Fibroblast of peridontal ligament (primary cell): Measurements from ENCODE around the gene IPO11.
A peak's percentile ranks its signal among the peaks of the same experiment; 100 is the strongest.
"Not testable (repeated sequence)": the region's sequence is repeated elsewhere in the genome, so short reads cannot be mapped to it uniquely, and the experiment has no call there.

Experiments
- DNase-seq: peaks from one replicate; pipeline ENCODE4 v3.0.0-alpha.2; 2010; ENCODE audit errors: extremely low read depth

The IPO11 gene

GRCh38 chr5:62600560-62601252 is 188.1 kb downstream of the IPO11 start:
- no peak for DNase-seq

- no peak for DNase-seq
Measured at GRCh38 chr5:62603934-62604333, 191.4 kb downstream of the IPO11 start.

- DNase-seq, result no peak
Measured at GRCh38 chr5:62605638-62606037, 193.1 kb downstream of the IPO11 start.

- DNase-seq, result peak; percentile 42
Measured at GRCh38 chr5:62606878-62607277, 194.3 kb downstream of the IPO11 start.

GRCh38 chr5:62607615-62608014 is 195.1 kb downstream of the IPO11 start:
- DNase-seq, result no peak

GRCh38 chr5:62608529-62609511 is 196.3 kb downstream of the IPO11 start:
- DNase-seq, result no peak

DNA sequence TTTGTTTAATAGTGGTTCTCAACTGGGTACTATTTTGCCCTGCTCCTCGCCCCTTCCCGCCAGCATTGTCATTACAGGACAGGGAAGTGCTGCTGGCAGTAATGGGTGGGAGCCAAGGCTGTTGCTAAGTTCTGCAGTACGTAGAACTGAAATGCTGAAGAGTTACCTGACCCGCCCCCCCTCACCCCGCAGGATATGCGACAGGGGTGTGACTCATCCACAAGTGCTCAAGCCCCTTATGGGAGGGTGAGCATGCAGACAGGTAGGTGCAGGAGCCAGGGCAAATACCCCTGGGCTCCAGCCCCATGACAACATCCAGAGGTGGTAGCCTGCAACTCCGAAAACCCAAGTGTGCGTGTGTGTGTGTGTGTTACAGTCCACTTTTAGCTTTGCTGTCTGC is 201.8 kb downstream of the IPO11 start:
- no peak for DNase-seq

DNA sequence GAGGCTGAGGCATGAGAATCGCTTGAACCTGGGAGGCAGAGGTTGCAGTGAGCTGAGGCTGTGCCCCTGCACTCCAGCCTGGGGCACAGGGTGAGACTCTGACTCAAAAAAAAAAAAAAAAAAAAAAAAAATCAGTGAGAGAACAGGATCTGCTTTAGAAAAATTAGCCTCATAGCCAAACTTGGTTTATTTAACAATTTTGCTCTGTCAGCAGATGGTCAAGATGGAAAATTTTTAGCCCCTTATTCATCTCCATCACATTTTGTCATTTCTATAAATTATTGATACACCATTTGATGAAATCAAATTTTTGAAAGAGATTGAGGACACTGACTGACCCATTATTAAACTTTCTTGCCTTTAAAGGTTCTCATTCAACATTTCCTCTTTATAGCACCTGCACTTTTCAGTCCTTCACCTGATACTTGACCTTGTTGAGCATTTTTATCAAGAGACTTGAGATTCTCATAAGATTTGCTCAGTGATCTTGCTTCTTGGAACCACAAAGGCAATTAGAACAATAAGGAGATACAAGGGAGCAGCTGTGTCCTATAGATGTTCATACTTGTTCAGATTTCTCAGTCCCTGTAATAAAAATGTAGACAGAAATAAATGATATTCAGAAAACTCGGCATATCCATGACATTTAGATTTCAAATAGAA is 204.2 kb downstream of the IPO11 start:
- DNase-seq, result no peak

GRCh38 chr5:62617943-62618342 is 205.4 kb downstream of the IPO11 start:
- no peak for DNase-seq

DNA sequence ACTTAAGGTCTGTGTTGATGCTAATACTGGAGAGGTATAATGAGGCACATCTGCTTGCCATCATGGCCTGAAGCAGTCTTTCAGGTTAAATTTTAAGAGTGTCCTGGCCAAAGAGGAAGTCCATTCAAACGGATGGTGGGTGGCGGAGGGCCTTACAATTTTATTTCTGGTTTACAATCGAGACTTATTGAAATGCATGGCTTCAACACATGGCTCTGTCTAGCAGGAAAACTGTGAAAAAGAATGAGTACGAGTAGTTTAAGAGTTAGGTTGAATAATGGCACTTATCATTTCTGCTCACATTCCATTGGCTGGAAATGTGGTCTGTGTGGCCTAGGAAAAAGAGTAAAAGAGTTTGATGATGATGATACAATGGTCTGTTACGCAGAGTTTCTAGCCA is 208.2 kb downstream of the IPO11 start:
- DNase-seq, result no peak

DNA sequence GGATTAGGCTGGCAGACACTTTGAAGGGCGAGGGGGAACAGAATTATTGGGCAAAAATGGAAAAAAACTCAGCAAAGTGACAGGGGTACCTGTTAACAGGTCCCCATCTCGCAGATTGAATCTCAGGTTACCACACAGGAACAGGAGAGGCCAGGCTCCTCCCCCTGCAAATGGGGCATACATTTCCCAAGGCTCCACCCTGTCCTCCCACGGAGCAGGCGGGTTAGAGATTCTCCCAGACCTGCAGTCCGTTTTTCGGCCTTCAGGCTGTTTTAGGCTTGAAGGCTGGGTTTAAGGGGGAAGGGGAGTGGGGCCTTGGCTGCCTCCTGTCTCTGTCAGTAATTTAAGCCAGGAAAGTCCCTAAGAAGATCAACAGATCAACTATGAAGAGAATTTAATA is 208.7 kb downstream of the IPO11 start:
- no peak for DNase-seq

DNA sequence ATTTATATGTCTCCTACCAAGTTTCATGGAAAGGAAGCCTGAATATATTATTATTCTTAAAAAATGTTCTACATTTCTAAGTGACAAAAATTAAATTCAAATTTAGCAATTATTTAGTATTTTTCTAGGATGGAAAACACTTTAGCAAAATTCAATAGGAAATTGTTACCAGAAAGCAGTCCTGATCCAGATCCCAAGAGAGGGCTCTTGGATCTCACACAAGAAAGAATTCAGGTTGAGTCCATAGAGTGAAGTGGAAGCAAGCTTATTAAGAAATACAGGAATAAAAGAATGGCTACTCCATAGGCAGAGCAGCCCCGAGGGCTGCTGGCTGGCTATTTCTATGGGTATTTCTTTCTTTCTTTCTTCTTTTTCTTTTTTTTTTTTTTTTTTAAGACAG is 210.7 kb downstream of the IPO11 start:
- DNase-seq, result no peak

GRCh38 chr5:62624436-62624835 is 211.9 kb downstream of the IPO11 start:
- DNase-seq, result not testable (repeated sequence)

DNA sequence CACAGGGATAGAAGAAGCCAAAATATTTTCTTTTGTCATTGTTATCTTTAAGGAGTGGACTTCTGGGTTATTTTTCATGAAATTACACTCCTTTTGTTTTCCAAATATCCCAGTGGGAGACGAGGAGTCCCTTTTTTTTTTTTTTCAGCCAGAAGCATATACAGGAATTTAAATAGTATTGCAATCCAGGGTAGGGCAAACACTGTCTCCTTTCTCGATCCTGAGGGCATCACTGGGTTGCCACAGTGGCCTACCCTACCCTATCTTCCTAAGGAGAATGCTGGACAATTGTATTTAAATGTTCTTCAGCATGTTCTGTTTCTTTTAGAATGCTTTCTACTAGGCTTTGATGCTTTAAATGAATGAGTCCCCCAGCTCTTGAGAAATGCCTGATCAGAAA is 214.0 kb downstream of the IPO11 start:
- no peak for DNase-seq

GRCh38 chr5:62627121-62627520 is 214.6 kb downstream of the IPO11 start:
- DNase-seq, result no peak

DNA sequence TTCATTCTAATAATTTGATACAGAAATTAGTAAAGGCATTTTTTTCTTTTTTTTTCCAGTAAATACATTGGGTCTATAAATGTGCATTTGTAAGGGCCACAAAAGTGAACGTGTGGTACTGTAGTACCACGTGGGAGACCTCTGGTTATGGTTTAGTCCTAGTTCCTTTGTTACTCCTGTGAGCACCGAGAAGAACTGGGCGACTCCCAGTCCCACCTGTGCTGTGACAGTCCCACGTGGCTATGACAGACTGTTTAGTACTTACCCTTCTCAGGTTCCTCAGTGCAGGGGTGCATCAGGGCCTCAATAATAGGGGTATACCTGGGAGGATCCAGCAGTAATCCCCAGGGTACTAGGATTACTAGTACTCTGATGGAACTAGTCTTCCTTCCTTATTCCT is 215.3 kb downstream of the IPO11 start:
- no peak for DNase-seq

GRCh38 chr5:62631909-62632580 is 219.5 kb downstream of the IPO11 start:
- DNase-seq, result peak; percentile 11

- DNase-seq, result no peak
Measured at GRCh38 chr5:62633243-62633642, 220.7 kb downstream of the IPO11 start.

GRCh38 chr5:62640446-62640845 is 227.9 kb downstream of the IPO11 start:
- DNase-seq, result no peak

DNA sequence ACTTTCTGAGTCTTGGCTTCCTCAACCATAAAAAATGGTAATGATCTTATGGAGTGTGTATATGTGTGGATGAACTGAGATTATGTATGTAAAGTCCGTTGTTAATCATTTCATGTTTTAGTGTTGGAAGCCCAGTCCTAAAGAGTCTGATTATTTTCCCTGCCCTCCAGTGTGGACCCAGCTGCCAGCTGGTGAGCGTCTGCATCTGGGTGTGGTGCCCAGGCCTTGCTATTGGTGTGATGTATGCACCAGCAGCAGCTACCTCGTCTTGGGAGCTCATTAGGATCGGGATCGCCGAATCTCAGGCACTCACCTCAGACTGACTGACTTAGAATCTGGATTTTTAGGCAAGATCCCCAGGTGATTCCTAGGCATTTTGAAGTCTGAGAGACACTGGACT is 229.9 kb downstream of the IPO11 start:
- no peak for DNase-seq

DNA sequence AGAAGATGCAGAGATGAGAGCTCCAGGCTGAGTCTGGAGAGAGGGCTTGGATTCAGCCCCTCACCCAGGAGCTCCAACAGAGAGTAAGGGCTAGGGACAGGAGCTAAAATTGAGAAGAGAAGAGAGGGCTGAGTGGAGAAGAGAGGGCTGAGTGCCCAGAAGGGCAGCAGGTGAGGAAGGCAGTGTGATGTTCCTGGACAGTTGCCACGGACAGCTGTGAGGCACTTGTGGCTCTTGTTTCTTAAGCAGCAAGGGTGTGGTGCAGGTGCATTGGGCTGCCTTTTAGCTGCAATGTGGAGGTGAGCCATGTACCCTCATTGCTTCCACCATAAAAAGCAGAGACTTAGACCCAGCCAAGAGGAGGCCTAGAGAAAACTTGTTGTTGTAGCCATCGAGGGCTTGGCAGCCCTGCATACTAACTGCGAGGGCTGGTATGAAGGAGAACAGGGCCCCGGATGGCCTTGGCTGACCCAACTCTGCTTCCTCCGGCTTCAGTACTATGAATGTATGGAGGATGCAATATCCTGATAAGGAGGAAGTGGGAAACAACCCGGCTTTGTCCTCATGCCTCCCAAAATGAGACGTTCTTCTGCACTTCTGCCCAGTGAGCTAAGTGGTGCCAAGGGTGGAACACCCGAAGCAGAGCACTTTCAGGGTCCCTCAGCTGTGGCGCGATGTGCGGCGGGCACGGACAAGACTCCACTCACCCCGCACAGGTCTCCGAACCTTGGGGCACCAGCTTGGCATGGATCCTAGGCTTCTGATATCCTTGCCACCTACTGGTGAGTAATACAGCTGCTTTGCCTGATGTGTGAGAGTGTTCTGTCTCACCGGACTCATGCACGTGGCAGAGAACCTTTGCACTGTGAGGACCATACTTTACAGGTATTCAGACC is 231.2 kb downstream of the IPO11 start:
- DNase-seq, result no peak
